ENCODE data around the gene SYNM.
A peak's percentile ranks its signal among the peaks of the same experiment; 100 is the strongest.

SYNM gene

GRCh38 chr15:99085413-99086326 is 19.2 kb upstream of the SYNM start:
- DNase-seq, result no peak

DNA sequence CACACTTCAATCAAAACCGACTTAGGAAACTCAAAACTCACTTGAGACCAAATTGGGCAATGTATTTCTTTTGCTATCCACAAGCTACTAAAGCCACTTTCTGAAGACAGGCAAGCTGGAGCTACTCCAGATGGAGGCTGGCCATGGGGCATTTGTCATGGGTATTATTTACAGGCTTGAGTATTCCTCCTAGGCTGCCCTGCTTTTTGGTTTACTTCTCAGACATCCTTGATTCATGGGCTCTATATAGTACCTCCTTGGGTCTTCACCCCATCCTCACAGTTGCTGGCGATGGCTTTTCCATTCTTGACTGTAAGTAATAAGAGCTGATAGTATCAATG is 18.6 kb upstream of the SYNM start:
- no peak for DNase-seq

GRCh38 chr15:99087405-99087943 is 17.4 kb upstream of the SYNM start:
- no peak for DNase-seq

DNA sequence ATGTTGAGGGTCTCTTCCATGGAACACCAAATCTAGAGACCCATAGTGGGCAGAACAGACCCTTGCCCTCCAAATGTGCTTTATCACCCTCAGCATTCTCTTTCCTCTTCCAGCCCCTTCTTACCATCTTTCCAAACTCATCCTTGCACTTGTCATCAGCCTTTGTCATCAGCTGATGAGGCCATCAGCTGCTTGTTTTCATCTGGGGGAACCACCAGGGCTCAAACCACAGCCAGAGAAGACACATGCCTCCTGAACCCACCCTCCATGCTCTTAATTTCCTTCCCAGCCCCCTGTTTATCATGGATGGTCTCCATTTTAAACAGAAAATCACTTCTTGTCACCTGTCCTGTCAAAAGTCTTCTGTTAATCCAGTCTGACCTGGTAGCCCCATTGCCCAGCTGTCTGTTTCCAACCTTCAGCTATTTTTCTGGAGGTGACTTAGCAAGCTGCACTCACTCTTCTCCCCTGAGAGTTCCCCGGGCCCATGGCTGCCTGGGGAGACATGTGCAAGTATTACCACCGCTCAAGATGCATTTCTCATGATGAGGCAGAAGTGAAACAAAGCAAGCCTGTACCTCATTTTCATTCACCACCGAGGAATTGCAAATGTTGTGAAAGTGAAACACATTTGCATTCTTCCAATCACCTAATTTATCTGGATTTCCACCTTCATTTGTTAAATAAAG is 14.7 kb upstream of the SYNM start:
- no peak for DNase-seq

- DNase-seq, result no peak
These were observed 13.9 kb upstream of the SYNM start for GRCh38 chr15:99090938-99091337.

DNA sequence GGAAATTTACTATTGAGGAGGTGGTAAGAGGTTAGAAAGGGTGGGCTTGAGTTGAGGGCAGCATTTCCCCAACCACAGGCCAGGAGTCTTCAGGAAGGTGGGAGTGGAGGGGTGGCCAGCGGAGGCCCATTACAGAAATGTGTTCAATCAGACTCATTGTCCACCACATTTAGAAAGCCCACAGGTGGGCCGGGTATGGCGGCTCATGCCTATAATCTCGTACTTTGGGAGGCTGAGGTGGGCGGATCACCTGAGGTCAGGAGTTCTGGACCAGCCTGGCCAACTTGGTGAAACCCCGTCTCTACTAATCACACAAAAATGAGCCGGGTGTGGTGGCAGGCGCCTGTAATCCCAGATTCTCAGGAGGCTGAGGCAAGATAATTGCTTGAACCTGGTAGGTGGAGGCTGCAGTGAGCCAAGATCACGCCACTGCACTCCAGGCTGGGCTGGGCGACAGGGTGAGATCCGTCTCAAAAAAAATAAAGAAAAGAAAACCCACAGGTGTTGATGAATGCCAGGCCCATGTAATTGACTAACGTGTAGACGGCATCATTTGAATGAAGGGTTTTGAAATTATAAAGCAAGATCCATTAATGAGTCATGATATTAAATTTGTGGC is 12.2 kb upstream of the SYNM start:
- DNase-seq, result no peak

DNA sequence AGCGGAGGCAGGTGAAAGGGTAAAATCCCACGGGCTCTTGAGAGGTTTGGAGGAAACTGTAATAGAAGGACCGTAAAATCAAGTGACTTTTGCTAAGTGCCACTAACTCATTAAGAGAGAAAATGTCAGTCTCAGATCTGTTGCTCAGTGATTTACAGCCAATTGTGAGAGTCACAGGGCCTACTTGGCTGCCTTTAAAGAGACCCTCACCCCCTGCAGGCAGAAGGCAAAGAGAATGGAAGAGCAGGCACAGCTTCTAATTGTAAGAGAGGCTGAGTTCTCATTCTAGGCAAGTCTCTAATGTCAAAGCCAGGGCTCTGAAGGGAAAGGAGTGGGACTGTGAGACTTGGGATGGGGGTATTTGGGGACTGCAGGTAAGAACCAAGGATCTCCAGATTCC is 9.3 kb upstream of the SYNM start:
- DNase-seq, result no peak

DNA sequence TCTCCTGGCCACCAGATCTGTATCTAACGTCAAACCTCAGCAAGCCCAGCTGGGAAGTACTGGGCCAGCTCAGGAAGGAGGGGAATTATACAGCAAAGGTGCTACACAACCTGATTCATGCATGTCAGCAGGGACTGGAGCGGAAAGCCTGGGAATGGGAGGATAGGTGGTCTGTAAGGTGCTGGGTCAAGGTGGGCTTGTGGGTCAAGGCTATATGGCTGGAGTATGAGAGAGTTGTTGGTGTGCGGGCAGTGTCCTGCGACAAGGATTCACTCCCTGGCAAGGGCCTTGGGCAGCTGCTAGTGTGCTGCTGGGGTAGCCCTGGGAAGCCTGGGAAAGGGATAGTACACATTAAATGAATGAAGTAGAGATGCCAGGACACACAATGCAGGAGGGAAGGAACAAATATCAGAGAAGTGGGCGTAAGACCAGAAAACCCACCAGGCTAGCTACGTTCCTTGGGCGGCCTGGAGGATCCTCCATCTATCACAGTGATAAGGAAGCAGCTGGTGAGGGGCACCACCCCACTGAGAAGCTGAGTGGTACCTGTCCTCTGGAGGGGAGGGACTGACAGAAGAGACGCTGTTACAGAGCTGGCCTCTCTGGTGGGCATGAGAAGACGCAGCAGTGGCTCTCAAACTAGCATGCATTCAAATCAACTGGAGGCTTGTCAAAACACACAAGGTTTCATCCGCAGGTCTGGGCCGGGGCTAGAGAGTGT is 8.5 kb upstream of the SYNM start:
- no peak for DNase-seq

GRCh38 chr15:99096894-99097426 is 7.9 kb upstream of the SYNM start:
- no peak for DNase-seq

DNA sequence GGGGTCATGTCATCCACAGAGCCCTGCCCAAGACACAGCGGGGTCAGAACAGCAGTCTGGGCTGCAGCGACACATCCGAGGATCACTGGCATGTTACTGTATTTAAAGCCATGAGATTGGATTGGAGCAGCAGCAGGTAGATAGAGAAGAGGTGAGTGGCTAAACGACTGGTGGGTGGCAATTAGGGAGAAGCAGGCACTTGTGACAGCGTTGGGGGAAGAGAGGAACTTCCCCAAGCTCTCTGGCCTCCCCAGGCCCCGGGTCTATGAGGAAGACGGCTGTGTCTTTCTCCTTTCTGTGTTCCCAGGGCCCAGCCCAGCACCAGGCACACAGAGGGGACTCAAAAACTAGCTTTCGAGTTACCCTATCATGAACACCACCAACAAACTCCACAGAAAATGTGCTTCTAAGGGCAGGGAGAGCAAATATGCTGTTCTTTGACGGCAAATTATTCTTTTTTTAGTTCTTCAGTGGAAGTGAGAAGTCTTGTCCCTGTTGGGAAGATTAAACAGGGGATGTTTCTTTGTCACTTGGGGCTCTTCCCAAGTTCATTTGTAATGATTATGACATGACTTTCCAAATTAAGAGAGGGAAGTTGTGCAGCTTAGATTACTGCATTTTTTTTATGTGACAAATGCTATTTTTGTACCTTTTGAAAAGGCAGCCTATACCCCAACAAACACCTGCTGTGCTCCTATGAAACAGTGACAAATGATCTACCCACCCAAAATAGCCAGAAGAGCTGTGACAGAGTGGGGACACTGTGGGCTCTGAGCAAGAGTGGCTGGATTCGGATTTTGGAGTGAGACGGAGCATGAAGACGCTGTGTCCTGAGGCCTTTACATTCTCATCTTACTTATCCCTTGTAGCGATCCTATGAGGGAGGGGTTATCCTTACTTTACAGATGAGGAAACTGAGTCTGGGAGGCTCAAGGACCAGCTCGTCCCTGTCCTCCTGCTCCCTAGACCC is 7.2 kb upstream of the SYNM start:
- no peak for DNase-seq

DNA sequence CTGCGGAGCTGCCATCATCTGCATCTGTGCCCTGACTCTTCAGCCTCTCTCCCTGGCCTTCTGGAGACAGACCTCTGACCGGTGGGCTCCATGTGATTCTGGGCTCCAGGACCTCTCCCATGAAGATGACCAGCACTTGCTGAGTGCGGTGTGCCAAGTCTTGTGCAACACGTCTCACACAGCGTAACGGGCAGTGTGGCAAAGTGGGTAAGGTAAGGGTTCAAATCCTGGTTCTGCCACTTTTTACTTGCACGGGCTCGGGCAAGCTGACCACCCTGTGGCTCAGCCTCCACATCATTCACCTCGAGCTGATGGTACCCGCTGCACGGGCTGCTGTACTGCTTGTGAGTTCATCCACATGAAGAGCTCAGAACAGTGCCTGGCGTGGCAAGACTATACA is 6.5 kb upstream of the SYNM start:
- no peak for DNase-seq

- no peak for DNase-seq
These were observed 5.9 kb upstream of the SYNM start for GRCh38 chr15:99098991-99099390.

GRCh38 chr15:99099661-99100060 is 5.2 kb upstream of the SYNM start:
- no peak for DNase-seq

DNA sequence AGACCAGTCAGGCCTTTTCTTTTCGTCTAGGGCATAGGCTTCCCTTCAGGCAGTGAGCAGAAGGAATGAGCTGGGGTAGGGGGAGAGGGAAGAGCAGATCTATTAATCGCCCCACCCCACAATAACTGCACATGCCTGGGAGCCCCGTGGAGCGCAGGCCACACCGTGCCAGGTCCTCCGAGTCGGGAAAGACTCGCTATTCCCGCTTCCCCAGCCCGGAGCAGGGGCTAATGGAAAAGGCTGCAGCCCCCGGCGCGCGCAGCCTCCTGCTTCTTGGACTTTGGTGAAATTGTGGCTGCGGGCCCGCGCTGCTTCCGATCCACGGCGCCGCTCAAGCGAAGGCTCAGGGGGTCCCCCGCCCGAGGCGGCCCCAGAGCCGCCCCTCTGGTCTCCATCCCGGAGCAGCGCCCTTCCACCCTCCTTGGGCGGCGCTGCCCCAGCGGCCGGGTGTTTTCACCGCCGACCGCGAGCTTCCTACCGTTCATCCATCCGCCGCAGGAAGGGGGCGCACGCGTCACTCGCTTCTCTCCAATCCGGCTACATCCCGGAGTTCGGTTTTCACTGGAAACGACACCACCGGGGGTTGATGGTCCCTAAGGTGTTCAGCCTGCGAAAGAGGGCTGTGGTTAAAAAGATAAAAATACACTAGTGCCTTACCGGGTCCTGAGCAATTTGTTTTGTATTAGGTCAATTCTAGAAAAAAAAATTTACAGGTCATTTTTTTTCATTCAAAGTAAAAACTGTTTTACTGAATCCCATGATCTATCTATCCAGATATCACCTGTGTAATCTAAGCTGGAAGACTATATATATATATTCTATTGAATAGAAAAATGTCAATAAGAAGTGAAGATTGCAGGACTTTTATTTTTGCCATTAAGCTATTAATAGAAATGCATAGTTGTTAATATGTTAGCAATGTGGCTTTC is 4.4 kb upstream of the SYNM start:
- peak in 1 of 4 experiments; percentile 9 for DNase-seq

DNA sequence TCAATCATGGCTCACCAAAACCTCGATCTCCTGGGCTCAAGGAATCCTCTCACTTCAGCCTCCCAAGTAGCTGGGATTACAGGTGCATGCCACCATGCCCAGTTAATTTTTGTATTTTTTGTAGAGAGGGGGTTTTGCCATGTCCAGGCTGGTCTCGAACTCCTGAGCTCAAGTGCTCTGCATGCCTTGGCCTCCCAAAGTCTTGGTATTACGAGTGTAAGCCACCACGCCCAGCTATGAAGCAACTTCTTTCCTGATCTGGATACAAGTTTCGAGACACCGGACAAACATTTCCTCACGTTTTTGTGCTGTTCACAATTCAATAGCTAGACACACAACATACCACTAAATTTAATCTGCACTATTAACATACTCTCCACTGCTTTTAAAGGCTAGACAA is 3.4 kb upstream of the SYNM start:
- DNase-seq, result no peak

GRCh38 chr15:99102332-99103235 is 2.3 kb upstream of the SYNM start:
- no peak for DNase-seq

DNA sequence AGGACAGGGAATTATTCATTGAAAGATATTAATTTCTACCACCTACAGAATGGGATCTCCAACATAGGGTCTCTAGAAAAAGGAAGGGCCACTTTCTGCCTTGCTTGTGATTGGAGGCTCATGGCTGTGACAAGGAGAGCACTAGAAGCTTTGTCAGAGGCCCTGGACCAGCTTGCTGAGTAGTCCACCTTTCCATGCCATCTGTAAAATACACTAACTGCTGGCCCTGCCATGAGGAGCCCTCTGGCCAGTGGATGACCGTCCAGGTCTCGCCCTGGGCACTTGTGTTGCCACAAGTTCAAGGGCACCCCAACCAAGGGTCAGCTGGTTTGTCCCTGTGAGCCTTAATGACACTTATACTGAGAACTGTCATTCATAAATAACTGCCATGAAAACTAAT is 1.6 kb upstream of the SYNM start:
- DNase-seq, result no peak

DNA sequence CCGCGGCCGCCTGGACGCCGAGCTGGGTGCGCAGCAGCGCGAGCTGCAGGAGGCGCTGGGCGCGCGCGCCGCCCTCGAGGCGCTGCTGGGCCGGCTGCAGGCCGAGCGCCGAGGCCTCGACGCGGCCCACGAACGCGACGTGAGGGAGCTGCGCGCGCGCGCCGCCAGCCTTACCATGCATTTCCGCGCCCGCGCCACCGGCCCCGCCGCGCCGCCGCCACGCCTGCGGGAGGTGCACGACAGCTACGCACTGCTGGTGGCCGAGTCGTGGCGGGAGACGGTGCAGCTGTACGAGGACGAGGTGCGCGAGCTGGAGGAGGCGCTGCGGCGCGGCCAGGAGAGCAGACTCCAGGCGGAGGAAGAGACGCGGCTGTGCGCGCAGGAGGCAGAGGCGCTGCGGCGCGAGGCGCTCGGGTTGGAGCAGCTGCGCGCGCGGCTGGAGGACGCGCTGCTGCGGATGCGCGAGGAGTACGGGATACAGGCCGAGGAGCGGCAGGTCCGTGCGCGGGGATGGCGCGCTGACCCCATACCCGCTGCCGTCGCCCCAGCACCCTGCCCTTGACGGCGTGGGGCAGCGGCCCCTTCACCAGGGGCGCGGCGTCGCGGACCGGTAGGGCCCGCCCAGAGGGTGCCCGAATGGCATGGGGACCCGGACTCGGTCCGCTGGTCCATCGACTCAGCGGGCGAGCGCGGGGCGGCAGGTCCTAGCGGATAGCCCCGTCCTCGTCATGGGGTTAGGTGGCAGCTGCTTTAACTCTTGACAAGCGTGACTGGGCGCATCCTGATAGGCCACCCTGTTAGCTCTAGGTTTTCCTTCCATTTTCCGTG is 848 bp downstream of the SYNM start:
- DNase-seq, result no peak
